ENCODE measurements around the gene RYK.

RYK gene

DNA sequence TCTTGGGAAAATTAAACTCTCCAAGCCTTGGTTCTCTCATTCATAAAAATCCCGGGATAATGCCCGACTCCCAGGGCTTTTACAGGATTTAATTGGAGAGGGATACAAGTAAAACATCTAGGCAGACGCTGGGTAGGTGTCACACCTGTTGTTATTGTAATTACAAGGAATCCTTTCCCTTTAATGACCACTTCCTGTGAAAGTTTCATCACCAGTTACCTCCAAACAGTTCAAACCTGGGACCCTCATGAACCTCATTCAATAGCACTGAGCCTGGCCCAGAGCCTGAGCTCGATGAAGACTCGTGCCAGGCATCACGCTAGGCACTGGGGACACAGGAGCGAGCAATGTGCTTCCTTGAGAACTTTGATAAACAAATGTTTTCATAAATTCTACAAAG lies 2.1 kb upstream of the RYK start:
- no peaks in the 10 kb centered on the region for H3K27me3 ChIP-seq (ENCODE audit: insufficient read depth, low read length)
- no peaks in the 10 kb centered on the region for H3K36me3 ChIP-seq (ENCODE audit: insufficient read depth, low read depth, low read length)
- H3K4me1 ChIP-seq (ENCODE audit: insufficient read depth, low read length): peaks cover 25% of the 10 kb centered on the region
- no peak overlapping the region for H3K4me3 ChIP-seq (ENCODE audit: low read length)
- no peaks in the 10 kb centered on the region for H3K9me3 ChIP-seq (ENCODE audit: insufficient read depth, low read depth, low read length)
- H3K27ac ChIP-seq (ENCODE audit: low read length): peak overlapping the region; percentile 5
- H3K9ac ChIP-seq (ENCODE audit: low read depth, low read length): peak overlapping the region; percentile 37; the same call in 1 of the 2 replicates

DNA sequence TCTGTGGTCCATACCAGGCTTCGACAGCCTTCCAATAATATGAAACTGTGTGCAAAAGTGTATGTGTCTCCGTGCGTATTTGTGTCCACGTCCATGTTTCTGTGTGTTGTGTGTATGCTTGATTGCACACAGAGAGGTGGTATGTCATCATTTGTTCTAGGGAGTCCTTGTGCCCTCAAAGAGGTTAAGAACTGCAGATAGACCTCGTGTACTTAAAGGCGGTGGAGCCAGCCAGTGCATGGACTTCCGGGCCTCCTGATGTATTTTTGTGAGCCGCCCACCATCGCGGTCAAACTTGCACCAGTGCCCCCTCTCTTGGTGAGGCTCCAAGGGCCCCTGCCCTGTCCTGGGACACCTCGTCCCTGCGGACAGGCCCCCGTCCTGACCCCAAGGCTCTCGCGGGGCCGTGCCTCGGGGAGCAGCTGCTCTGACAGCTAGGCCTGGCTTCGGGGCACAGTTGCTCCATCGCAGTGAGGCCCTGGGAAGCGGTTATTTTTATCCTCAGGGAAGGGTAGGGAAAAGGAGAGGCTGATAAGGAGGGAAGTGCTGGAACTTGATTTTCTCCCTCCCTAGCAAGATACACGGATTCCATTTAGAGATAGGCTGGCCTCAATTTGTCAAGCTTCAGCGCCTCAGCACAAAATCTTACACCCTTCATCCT lies 1.2 kb upstream of the RYK start:
- Histone ChIP-seq H3K9ac (ENCODE audit: low read depth, low read length) (peak overlapping the region; percentile 37; the same call in 1 of the 2 replicates), H3K4me1 (ENCODE audit: insufficient read depth, low read length) (peaks cover 25% of the 10 kb centered on the region), H3K9me3 (ENCODE audit: insufficient read depth, low read depth, low read length) (0 out of 2 replicates have a peak, but pooled peaks cover 2% of the 10 kb centered on the region), H3K36me3 (ENCODE audit: insufficient read depth, low read depth, low read length) (no peaks in the 10 kb centered on the region), H3K4me3 (ENCODE audit: low read length) (no peak overlapping the region), H3K27ac (ENCODE audit: low read length) (no peak overlapping the region), H3K27me3 (ENCODE audit: insufficient read depth, low read length) (no peaks in the 10 kb centered on the region)

- H3K9me3 ChIP-seq (ENCODE audit: insufficient read depth, low read depth, low read length): 0 out of 2 replicates have a peak, but pooled peaks cover 2% of the 10 kb centered on the region
- H3K4me1 ChIP-seq (ENCODE audit: insufficient read depth, low read length): peaks cover 31% of the 10 kb centered on the region
- H3K9ac ChIP-seq (ENCODE audit: low read depth, low read length): peak overlapping the region; percentile 90
- no peaks in the 10 kb centered on the region for H3K36me3 ChIP-seq (ENCODE audit: insufficient read depth, low read depth, low read length)
- H3K27ac ChIP-seq (ENCODE audit: low read length): no peak overlapping the region
- no peaks in the 10 kb centered on the region for H3K27me3 ChIP-seq (ENCODE audit: insufficient read depth, low read length)
- peak overlapping the region; percentile 94 for H3K4me3 ChIP-seq (ENCODE audit: low read length)
Measured at GRCh38 chr3:134249935-134250716, 533 bp downstream of the RYK start.

DNA sequence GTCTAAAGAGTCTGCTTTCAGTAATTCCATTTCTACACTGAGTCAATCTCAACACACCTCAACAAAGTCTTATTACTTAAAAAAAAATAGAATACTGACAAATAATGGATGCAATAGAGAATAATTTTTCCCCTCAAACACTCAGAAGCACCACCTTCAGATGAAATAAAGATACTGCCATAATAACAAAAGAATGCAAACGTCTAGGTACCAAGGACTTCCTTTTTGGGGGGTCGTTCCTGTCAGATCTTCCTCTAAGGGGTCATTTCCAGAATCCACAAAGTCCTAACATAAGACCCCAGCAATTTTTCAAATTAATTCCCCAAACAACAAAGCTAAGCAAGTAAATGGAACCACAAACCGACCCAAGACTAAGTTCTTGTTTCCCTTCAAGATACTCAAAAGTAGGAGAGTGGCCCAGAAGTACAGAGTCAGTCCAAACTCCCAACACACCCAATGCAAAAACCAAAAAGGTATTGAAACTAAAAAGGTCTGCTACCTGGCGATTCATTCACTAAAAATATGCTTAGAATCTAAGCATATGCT lies 1.3 kb downstream of the RYK start:
- Histone ChIP-seq H3K9me3 (ENCODE audit: insufficient read depth, low read depth, low read length) (0 out of 2 replicates have a peak, but pooled peaks cover 2% of the 10 kb centered on the region), H3K27me3 (ENCODE audit: insufficient read depth, low read length) (no peaks in the 10 kb centered on the region), H3K9ac (ENCODE audit: low read depth, low read length) (peak overlapping the region; percentile 90), H3K4me3 (ENCODE audit: low read length) (peak overlapping the region; percentile 94), H3K36me3 (ENCODE audit: insufficient read depth, low read depth, low read length) (no peaks in the 10 kb centered on the region), H3K27ac (ENCODE audit: low read length) (no peak overlapping the region), H3K4me1 (ENCODE audit: insufficient read depth, low read length) (peaks cover 39% of the 10 kb centered on the region)

DNA sequence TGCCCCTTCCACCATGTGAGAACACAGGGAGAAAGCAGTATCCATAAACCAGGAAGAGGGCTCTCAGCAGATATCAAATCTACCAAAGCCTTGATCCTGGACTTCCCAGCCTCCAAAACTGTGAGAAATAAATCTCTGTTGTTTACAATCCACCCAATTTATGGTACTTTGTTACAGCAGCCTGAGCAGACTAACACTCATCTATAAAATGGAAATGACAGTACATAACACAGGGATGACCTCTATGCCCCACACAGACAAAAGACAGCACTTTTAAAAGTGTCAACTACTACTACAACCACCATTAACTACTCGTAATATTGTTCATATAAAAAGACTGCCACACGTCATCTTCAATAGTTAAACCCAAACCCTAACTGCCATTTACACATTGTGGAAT lies 5.7 kb downstream of the RYK start:
- no peak overlapping the region for H3K4me3 ChIP-seq (ENCODE audit: low read length)
- H3K36me3 ChIP-seq (ENCODE audit: insufficient read depth, low read depth, low read length): no peaks in the 10 kb centered on the region
- 0 out of 2 replicates have a peak, but pooled peaks cover 2% of the 10 kb centered on the region for H3K9me3 ChIP-seq (ENCODE audit: insufficient read depth, low read depth, low read length)
- no peaks in the 10 kb centered on the region for H3K27me3 ChIP-seq (ENCODE audit: insufficient read depth, low read length)
- no peak overlapping the region for H3K27ac ChIP-seq (ENCODE audit: low read length)
- H3K4me1 ChIP-seq (ENCODE audit: insufficient read depth, low read length): peaks cover 41% of the 10 kb centered on the region
- H3K9ac ChIP-seq (ENCODE audit: low read depth, low read length): no peak overlapping the region

DNA sequence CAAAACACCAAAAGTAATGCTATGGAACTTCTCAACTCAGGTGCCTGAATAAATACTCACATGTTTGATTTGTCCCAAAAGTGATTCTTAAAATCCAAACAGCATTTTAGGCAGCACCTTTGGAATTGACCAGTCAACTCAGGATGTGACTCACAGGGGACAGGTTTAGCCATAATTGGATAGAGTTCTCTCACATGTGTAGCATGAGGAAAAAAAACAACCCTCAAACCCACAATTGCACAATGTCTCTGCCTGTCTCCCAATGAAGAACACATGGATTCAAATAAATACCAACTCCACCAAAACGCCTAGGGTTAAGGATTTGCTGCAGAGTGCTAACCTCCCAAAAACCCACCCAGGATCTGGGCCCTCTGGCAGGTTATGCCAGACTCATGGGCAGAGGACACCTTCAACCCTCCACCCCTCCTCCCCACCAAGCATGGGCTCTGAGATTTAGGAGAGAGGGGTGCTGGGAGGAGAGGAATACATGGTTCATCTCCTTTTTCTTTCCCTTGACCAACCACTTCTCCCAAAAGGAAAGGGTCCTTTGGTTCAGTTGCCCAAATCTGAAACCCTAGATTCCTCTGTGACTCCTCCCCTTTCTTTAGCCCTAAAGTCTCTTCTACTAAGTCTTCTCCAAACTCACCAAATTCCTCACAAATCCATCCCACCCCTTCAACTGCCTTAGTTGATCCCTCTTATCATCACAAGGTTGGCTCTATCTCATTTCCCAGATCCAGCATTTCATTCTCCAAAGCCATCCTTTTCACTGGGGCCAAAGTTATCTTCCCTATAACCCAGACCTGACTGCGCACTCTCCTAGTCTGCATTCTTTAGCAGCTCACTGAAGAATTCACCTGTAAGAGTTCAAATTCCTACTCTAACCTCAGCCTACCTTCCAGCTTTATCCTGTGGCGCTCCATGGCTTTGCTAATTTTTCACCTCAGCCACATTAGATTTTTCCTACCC lies 7.7 kb downstream of the RYK start:
- Histone ChIP-seq H3K36me3 (ENCODE audit: insufficient read depth, low read depth, low read length) (no peaks in the 10 kb centered on the region), H3K4me3 (ENCODE audit: low read length) (no peak overlapping the region), H3K27ac (ENCODE audit: low read length) (no peak overlapping the region), H3K9me3 (ENCODE audit: insufficient read depth, low read depth, low read length) (0 out of 2 replicates have a peak, but pooled peaks cover 2% of the 10 kb centered on the region), H3K9ac (ENCODE audit: low read depth, low read length) (no peak overlapping the region), H3K27me3 (ENCODE audit: insufficient read depth, low read length) (no peaks in the 10 kb centered on the region), H3K4me1 (ENCODE audit: insufficient read depth, low read length) (peaks cover 38% of the 10 kb centered on the region)

GRCh38 chr3:134239538-134239937 lies 11.1 kb downstream of the RYK start:
- no peaks in the 10 kb centered on the region for H3K27me3 ChIP-seq (ENCODE audit: insufficient read depth, low read length)
- H3K9me3 ChIP-seq (ENCODE audit: insufficient read depth, low read depth, low read length): no peaks in the 10 kb centered on the region
- no peak overlapping the region for H3K27ac ChIP-seq (ENCODE audit: low read length)
- H3K4me1 ChIP-seq (ENCODE audit: insufficient read depth, low read length): peaks cover 46% of the 10 kb centered on the region
- H3K4me3 ChIP-seq (ENCODE audit: low read length): no peak overlapping the region
- H3K36me3 ChIP-seq (ENCODE audit: insufficient read depth, low read depth, low read length): no peaks in the 10 kb centered on the region
- H3K9ac ChIP-seq (ENCODE audit: low read depth, low read length): no peak overlapping the region

- peaks cover 26% of the 10 kb centered on the region for H3K4me1 ChIP-seq (ENCODE audit: insufficient read depth, low read length)
- no peak overlapping the region for H3K4me3 ChIP-seq (ENCODE audit: low read length)
- H3K9me3 ChIP-seq (ENCODE audit: insufficient read depth, low read depth, low read length): no peaks in the 10 kb centered on the region
- H3K27ac ChIP-seq (ENCODE audit: low read length): no peak overlapping the region
- H3K9ac ChIP-seq (ENCODE audit: low read depth, low read length): no peak overlapping the region
- H3K27me3 ChIP-seq (ENCODE audit: insufficient read depth, low read length): no peaks in the 10 kb centered on the region
- no peaks in the 10 kb centered on the region for H3K36me3 ChIP-seq (ENCODE audit: insufficient read depth, low read depth, low read length)
Measured at GRCh38 chr3:134237454-134238145, 13.1 kb downstream of the RYK start.

DNA sequence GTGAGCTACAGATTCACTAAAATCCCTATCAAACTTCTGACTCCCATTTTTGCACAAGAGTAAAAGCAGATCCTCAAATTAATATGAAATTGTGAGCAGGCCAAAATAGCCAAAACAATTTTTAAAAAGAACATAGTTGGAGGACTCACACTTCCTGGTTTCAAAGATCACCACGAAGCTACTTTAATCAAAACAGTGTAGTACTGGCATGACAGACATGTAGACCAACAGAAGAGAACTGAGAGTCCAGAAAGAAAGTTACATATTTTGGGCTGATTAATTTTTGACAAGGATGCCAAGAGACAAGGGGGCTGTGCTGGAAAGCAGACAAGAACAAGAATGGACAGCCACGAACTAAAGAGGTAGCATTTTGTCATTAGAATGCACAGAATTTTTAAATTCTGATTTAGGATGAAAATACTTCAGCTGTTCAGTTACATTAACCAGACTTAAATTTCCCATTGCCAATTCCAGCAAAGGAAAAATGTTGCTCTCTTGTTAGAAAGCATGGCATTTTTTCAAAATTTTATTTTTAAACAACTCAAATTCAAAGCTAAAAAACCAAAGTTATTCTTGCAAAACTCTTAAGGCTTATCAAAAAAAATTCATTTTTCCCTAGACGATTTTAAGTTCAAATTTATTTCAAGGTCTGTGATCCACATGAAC lies 14.0 kb downstream of the RYK start:
- Histone ChIP-seq H3K4me1 (ENCODE audit: insufficient read depth, low read length) (peaks cover 25% of the 10 kb centered on the region), H3K36me3 (ENCODE audit: insufficient read depth, low read depth, low read length) (no peaks in the 10 kb centered on the region), H3K27me3 (ENCODE audit: insufficient read depth, low read length) (no peaks in the 10 kb centered on the region), H3K9me3 (ENCODE audit: insufficient read depth, low read depth, low read length) (no peaks in the 10 kb centered on the region), H3K9ac (ENCODE audit: low read depth, low read length) (no peak overlapping the region), H3K4me3 (ENCODE audit: low read length) (no peak overlapping the region), H3K27ac (ENCODE audit: low read length) (no peak overlapping the region)

DNA sequence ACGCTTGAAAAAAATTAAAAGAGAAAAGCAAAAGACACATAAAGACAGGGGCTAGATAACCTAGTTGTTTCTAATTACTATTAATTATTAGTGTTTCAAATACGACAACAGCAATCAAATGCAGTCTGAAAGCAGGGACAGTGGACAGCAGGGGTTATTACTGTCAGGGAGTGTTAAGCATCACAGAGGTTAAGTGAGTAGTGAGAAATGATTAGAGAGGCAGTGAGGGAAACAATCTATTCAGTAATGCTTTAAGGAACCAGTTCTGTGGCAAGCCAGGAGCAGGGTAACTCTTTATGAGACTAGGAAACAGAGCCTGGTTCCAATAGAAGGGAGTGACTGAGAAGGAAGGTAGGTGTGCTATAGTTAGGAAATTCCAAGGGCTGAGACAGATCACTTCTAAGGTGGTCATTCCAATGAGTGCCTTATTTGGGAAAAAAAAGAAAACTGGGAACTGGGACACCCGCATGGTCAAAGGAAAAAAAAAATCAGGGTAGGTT lies 15.0 kb downstream of the RYK start:
- peaks cover 25% of the 10 kb centered on the region for H3K4me1 ChIP-seq (ENCODE audit: insufficient read depth, low read length)
- no peaks in the 10 kb centered on the region for H3K36me3 ChIP-seq (ENCODE audit: insufficient read depth, low read depth, low read length)
- no peak overlapping the region for H3K27ac ChIP-seq (ENCODE audit: low read length)

More for the DNA sequence above, 15.0 kb downstream of the RYK start:
- Histone ChIP-seq H3K9ac (ENCODE audit: low read depth, low read length) (no peak overlapping the region), H3K4me3 (ENCODE audit: low read length) (no peak overlapping the region), H3K9me3 (ENCODE audit: insufficient read depth, low read depth, low read length) (no peaks in the 10 kb centered on the region), H3K27me3 (ENCODE audit: insufficient read depth, low read length) (no peaks in the 10 kb centered on the region)

All from iPS-20b (cell line).